OCI-LY1 (cell line): ENCODE data around the gene HJURP.

ENCODE experiments used
- EZH2 ChIP-seq: fragments of 200-600 bp; sonication (generic), shearing (Covaris generic); IDR thresholded peaks from 2 replicates; pipeline ENCODE4 v1.8.0; 2017; ENCODE audit warnings: borderline replicate concordance, mixed run types, mild to moderate bottlenecking, antibody characterized with exemption, low read length, moderate library complexity, mixed read lengths
- TF ChIP-seq, protein P1 (sequence below): fragments of 200-600 bp; sonication (generic), shearing (Covaris generic); IDR thresholded peaks from 2 replicates; pipeline ENCODE4 v1.5.1; 2017; ENCODE audit warnings: mild to moderate bottlenecking, antibody characterized with exemption, low read length, moderate library complexity, mixed read lengths

DNA sequence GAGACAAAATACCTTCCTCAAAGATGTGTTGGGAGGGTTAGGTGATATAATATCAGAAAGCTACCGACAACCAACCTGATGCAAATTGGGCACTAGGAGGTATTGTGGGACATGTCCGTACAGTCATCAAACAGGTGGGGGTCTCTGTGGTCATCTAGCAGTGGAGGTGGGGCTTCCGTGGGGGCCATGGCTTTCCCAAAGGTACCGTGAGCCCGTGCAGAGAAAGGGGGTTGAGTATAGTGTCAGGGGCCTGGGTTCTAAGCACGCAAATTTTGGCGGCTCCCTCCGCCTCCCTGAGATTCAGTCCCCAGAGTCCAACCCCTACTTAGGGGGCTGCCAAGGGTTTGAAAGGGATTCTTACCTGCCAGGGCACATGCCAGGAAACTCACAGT, 32.6 kb downstream of the HJURP start:
- TF ChIP-seq, protein P1, sequence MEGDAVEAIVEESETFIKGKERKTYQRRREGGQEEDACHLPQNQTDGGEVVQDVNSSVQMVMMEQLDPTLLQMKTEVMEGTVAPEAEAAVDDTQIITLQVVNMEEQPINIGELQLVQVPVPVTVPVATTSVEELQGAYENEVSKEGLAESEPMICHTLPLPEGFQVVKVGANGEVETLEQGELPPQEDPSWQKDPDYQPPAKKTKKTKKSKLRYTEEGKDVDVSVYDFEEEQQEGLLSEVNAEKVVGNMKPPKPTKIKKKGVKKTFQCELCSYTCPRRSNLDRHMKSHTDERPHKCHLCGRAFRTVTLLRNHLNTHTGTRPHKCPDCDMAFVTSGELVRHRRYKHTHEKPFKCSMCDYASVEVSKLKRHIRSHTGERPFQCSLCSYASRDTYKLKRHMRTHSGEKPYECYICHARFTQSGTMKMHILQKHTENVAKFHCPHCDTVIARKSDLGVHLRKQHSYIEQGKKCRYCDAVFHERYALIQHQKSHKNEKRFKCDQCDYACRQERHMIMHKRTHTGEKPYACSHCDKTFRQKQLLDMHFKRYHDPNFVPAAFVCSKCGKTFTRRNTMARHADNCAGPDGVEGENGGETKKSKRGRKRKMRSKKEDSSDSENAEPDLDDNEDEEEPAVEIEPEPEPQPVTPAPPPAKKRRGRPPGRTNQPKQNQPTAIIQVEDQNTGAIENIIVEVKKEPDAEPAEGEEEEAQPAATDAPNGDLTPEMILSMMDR = no peak
- TF ChIP-seq EZH2 = no peak
